ENCODE measurements around the gene STARD3.

Gene STARD3

DNA sequence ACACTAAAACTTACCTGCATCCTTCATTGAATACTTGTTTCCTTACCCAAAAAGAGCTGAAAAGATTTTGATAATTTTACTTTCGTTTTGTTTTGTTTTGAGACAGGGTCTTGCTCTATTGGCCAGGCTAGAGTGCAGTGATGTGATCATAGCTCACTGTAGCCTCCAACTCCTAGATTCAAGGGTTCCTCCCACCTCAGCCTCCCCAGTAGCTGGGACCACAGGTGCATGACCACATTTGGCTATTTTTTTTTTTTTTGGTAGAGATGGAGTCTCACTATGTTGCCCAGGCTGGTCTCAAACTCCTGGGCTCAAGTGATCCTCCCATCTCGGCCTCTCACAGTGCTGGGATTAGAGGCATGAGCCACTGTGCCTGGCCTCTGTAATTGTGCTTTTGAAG is 18.2 kb downstream of the STARD3 start:
- TF ChIP-seq CTCF (IDR thresholded peaks at IDR 0.05; ENCODE audit: insufficient read depth, low read depth, low read length, missing control alignments) = no peak
- no peak overlapping the region for H3K4me3 ChIP-seq (ENCODE audit: low read depth, low read length)
- DNase-seq (ENCODE audit: low read depth) = no peak

DNA sequence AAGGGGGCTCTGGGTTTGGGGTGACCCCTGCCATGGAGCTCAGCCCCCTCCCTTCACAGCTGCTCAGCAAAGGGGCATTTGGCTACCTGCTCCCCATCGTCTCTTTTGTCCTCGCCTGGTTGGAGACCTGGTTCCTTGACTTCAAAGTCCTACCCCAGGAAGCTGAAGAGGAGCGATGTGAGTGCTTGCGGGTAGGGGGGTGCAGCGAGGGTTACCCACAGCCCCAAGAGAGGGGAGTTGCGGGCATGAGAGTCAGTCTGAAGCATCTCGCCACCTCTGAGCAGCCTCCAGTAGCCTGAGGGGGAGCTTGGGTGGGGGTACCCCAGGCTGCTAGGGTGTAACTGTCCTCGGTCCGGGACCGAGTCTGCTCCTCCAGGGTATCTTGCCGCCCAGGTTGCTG is 21.4 kb downstream of the STARD3 start:
- TF ChIP-seq CTCF (IDR thresholded peaks at IDR 0.05; ENCODE audit: insufficient read depth, low read depth, low read length, missing control alignments) = no peak
- DNase-seq (ENCODE audit: low read depth) = no peak
- H3K4me3 ChIP-seq (ENCODE audit: low read depth, low read length) = no peak overlapping the region

DNA sequence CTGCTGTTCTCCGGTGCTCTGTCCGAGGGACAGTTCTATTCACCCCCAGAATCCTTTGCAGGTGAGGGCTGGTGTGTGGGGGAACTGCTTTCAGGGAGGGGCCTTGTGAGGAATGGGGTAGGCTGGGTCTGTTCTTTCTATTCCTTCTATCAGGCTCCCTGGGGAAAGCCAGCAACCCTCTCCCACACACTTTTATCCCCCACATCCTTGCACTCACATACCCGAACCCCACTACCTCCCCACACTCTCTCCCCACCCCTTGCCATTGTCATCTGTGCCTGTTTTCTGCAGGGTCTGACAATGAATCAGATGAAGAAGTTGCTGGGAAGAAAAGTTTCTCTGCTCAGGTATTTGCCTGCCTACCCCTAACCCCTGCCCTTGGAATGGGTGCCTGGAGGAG is 21.8 kb downstream of the STARD3 start:
- no peak for TF ChIP-seq CTCF (IDR thresholded peaks at IDR 0.05; ENCODE audit: insufficient read depth, low read depth, low read length, missing control alignments)
- H3K4me3 ChIP-seq (ENCODE audit: low read depth, low read length) = no peak overlapping the region
- no peak for DNase-seq (ENCODE audit: low read depth)

- no peak for DNase-seq (ENCODE audit: low read depth)
- H3K4me3 ChIP-seq (ENCODE audit: low read depth, low read length) = no peak overlapping the region
- TF ChIP-seq CTCF (IDR thresholded peaks at IDR 0.05; ENCODE audit: insufficient read depth, low read depth, low read length, missing control alignments) = no peak
Measured at GRCh38 chr17:39659279-39660010, 22.5 kb downstream of the STARD3 start.

GRCh38 chr17:39660011-39660360 is 23.0 kb downstream of the STARD3 start:
- no peak for DNase-seq (ENCODE audit: low read depth)
- no peak for TF ChIP-seq CTCF (IDR thresholded peaks at IDR 0.05; ENCODE audit: insufficient read depth, low read depth, low read length, missing control alignments)
- H3K4me3 ChIP-seq (ENCODE audit: low read depth, low read length) = no peak overlapping the region

DNA sequence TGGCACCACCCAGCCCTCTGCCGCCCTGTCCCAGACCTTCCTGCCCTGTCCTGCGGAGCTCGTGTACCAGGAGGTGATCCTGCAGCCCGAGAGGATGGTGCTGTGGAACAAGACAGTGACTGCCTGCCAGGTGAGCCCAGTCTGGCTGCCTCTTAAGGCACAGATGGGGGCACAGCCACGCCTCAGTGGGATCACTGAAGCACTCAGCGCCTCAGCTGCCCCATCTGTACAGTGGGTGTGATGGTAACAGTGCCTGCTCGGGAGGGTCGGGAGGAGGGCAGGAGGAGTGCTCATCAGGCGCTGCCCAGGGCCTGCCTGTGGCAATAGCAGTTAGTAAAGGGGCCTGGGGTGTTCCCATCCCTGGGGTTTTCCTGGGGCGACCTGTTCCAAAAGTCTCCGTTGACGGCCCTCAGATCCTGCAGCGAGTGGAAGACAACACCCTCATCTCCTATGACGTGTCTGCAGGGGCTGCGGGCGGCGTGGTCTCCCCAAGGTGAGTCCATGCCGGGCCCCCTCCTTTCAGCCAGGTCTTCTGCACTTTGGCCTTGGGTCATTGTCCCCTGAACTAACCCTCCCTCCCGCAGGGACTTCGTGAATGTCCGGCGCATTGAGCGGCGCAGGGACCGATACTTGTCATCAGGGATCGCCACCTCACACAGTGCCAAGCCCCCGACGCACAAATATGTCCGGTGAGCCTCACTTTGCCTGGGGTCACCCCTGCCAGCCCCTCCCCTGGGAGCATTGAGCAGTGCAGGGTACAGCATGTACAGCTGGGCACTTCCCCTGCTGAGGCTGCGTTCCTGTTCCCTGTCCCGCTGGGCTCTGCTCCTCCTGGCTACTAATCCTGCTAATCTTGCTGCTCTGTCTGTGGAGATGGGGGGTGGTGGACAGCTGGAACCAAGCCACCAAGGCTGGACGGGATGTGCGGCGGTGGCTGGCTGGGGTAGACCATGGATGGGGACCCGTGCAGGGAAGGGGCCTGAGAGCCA is 23.7 kb downstream of the STARD3 start:
- no peak overlapping the region for H3K4me3 ChIP-seq (ENCODE audit: low read depth, low read length)
- no peak for TF ChIP-seq CTCF (IDR thresholded peaks at IDR 0.05; ENCODE audit: insufficient read depth, low read depth, low read length, missing control alignments)
- no peak for DNase-seq (ENCODE audit: low read depth)
